ENCODE measurements around the gene LTBP1. TPM values are rescaled to one million over a fixed set of nuclear protein-coding genes. Genes with fewer than 3 reads are reported as not detected.

The LTBP1 gene
- total and polyA plus RNA-seq, 2 donors (not counting 1 experiment from before 2014, with no cell fraction given), result 0.69 TPM; not detected in 1

GRCh38 chr2:33059471-33060156 lies 112.9 kb downstream of the LTBP1 start:
- CTCF ChIA-PET, result no interaction called here
- Histone ChIP-seq H3K27me3 (replicated peaks in 1 of 4; ENCODE audit: control extremely low read depth in 1 of 4, control insufficient read depth in 3 of 4, insufficient read depth in 4 of 4, low read length in 3 of 4) (peaks cover 0 to 3% (median 0%) of the 10 kb centered on the region in 4 experiments), H3K9ac (ENCODE audit: low read length) (no peak overlapping the region), H3K9me3 (ENCODE audit: control extremely low read depth in 1 of 3, control insufficient read depth in 2 of 3, insufficient read depth in 1 of 3, low read length in 2 of 3) (peaks cover 0 to 7% (median 0%) of the 10 kb centered on the region in 3 donors), H3K4me1 (ENCODE audit: control insufficient read depth in 2 of 2, insufficient read depth in 2 of 2, low read length in 2 of 2) (no peaks in the 10 kb centered on the region), H3K27ac (ENCODE audit: low read length in 2 of 2) (no peak overlapping the region), H4K20me1 (ENCODE audit: control insufficient read depth, insufficient read depth, low read length, poor library complexity, severe bottlenecking) (no peaks in the 10 kb centered on the region), H3K4me3 (ENCODE audit: control extremely low read depth in 1 of 5, extremely low read depth in 1 of 5, insufficient read depth in 1 of 5, low read depth in 2 of 5, low read length in 4 of 5) (no peak overlapping the region), H3K36me3 (replicated peaks in 1 of 2; ENCODE audit: control extremely low read depth in 1 of 2, control insufficient read depth in 1 of 2, extremely low read depth in 1 of 2, insufficient read depth in 2 of 2, low read length in 1 of 2) (no peaks in the 10 kb centered on the region), H2AFZ (ENCODE audit: insufficient read depth, low read depth, low read length, poor library complexity, severe bottlenecking) (no peak overlapping the region), H3K79me2 (ENCODE audit: control insufficient read depth, insufficient read depth, low read length) (no peaks in the 10 kb centered on the region), H3K4me2 (replicated peaks; ENCODE audit: low read depth, low read length, poor library complexity, severe bottlenecking) (no peak overlapping the region)
- Mint-ChIP-seq H3K4me3 (no peak overlapping the region), H3K27me3 (peaks cover 5% of the 10 kb centered on the region), H3K4me1 (no peaks in the 10 kb centered on the region), H3K9me3 (ENCODE audit: insufficient read depth) (no peaks in the 10 kb centered on the region), H3K27ac (no peak overlapping the region)
- TF ChIP-seq CTCF (IDR thresholded peaks at IDR 0.05) (no peak), EZH2 (IDR thresholded peaks at IDR 0.05; ENCODE audit: borderline replicate concordance, insufficient read depth, low read depth, low read length, poor library complexity, severe bottlenecking) (no peak)
- DNase-seq (no peak), ATAC-seq (ENCODE audit: low read depth) (no peak)
- POLR2A ChIA-PET, result no interaction called here
- 100% methylated on average over 1 of the region's 3 CpGs for WGBS (ENCODE audit: insufficient coverage)
- intact Hi-C loops (cut with micrococcal nuclease), result no loop called here

GRCh38 chr2:33060405-33060804 lies 113.7 kb downstream of the LTBP1 start:
- no peaks in the 10 kb centered on the region for H4K20me1 ChIP-seq (ENCODE audit: control insufficient read depth, insufficient read depth, low read length, poor library complexity, severe bottlenecking)
- H3K4me1 Mint-ChIP-seq, result no peaks in the 10 kb centered on the region
- TF ChIP-seq CTCF (IDR thresholded peaks at IDR 0.05), result no peak
- TF ChIP-seq EZH2 (IDR thresholded peaks at IDR 0.05; ENCODE audit: borderline replicate concordance, insufficient read depth, low read depth, low read length, poor library complexity, severe bottlenecking), result no peak
- intact Hi-C loops (cut with micrococcal nuclease), result no loop called here
- H3K9ac ChIP-seq (ENCODE audit: low read length), result no peak overlapping the region
- no peak for DNase-seq
- ATAC-seq (ENCODE audit: low read depth), result no peak
- no peak overlapping the region for H3K4me2 ChIP-seq (replicated peaks; ENCODE audit: low read depth, low read length, poor library complexity, severe bottlenecking)
- peaks cover 0 to 7% (median 0%) of the 10 kb centered on the region in 3 donors for H3K9me3 ChIP-seq (ENCODE audit: control extremely low read depth in 1 of 3, control insufficient read depth in 2 of 3, insufficient read depth in 1 of 3, low read length in 2 of 3)
- H3K27ac ChIP-seq (ENCODE audit: low read length in 2 of 2), result no peak overlapping the region
- H2AFZ ChIP-seq (ENCODE audit: insufficient read depth, low read depth, low read length, poor library complexity, severe bottlenecking), result no peak overlapping the region
- no peak overlapping the region for H3K4me3 Mint-ChIP-seq
- 69% methylated on average over 2 of the region's 2 CpGs for WGBS (ENCODE audit: insufficient coverage)
- no peak overlapping the region for H3K27ac Mint-ChIP-seq
- POLR2A ChIA-PET, result no interaction called here
- no peaks in the 10 kb centered on the region for H3K4me1 ChIP-seq (ENCODE audit: control insufficient read depth in 2 of 2, insufficient read depth in 2 of 2, low read length in 2 of 2)
- H3K27me3 Mint-ChIP-seq, result peaks cover 5% of the 10 kb centered on the region
- H3K9me3 Mint-ChIP-seq (ENCODE audit: insufficient read depth), result no peaks in the 10 kb centered on the region
- no peaks in the 10 kb centered on the region for H3K79me2 ChIP-seq (ENCODE audit: control insufficient read depth, insufficient read depth, low read length)
- H3K36me3 ChIP-seq (replicated peaks in 1 of 2; ENCODE audit: control extremely low read depth in 1 of 2, control insufficient read depth in 1 of 2, extremely low read depth in 1 of 2, insufficient read depth in 2 of 2, low read length in 1 of 2), result no peaks in the 10 kb centered on the region
- CTCF ChIA-PET, result no interaction called here
- no peak overlapping the region for H3K4me3 ChIP-seq (ENCODE audit: control extremely low read depth in 1 of 5, extremely low read depth in 1 of 5, insufficient read depth in 1 of 5, low read depth in 2 of 5, low read length in 4 of 5)
- H3K27me3 ChIP-seq (replicated peaks in 1 of 4; ENCODE audit: control extremely low read depth in 1 of 4, control insufficient read depth in 3 of 4, insufficient read depth in 4 of 4, low read length in 3 of 4), result peaks cover 0 to 3% (median 0%) of the 10 kb centered on the region in 4 experiments
